Measurements from ENCODE around the gene SLC25A43. TPM values are rescaled to one million over a fixed set of nuclear protein-coding genes. Genes with fewer than 3 reads are reported as not detected.
"Not testable (repeated sequence)": the region's sequence is repeated elsewhere in the genome, so short reads cannot be mapped to it uniquely, and the experiment has no call there.

Gene SLC25A43
- total and polyA plus RNA-seq, 8 donors: 0.58 to 36.2 (median 9.7) TPM

GRCh38 chrX:119489212-119490074 lies 90.3 kb downstream of the SLC25A43 start:
- WGBS, 5 donors: 74 to 82% (median 76%) methylated on average over 13 of the region's 13 CpGs
- DNase-seq: no peak
- intact Hi-C loops (cut with DNase I; ENCODE audit: low total_unique reads): no loop called here

GRCh38 chrX:119492463-119492862 lies 93.3 kb downstream of the SLC25A43 start:
- no peak overlapping the region for H3K27ac ChIP-seq
- H3K36me3 ChIP-seq: no peaks in the 10 kb centered on the region
- TF ChIP-seq CTCF (IDR thresholded peaks at IDR 0.05): no peak
- no peak for TF ChIP-seq EP300 (IDR thresholded peaks at IDR 0.05)
- no peak for TF ChIP-seq POLR2A (IDR thresholded peaks at IDR 0.05)
- no peak for TF ChIP-seq POLR2AphosphoS5 (IDR thresholded peaks at IDR 0.05)
- no peak overlapping the region for H3K4me3 ChIP-seq
- intact Hi-C loops (cut with DNase I; ENCODE audit: low total_unique reads): no loop called here
- no peak for DNase-seq
- H3K4me1 ChIP-seq: no peaks in the 10 kb centered on the region
- H3K27me3 ChIP-seq: no peaks in the 10 kb centered on the region
- H3K9me3 ChIP-seq: no peaks in the 10 kb centered on the region
- WGBS, 5 donors: 62 to 88% (median 82%) methylated on average over 2 of the region's 2 CpGs

More at GRCh38 chrX:119489212-119490074, 90.3 kb downstream of the SLC25A43 start:
- Histone ChIP-seq H3K4me1 (no peaks in the 10 kb centered on the region), H3K36me3 (no peaks in the 10 kb centered on the region), H3K4me3 (no peak overlapping the region), H3K9me3 (no peaks in the 10 kb centered on the region), H3K27me3 (no peaks in the 10 kb centered on the region), H3K27ac (no peak overlapping the region)
- TF ChIP-seq POLR2A (IDR thresholded peaks at IDR 0.05): no peak
- no peak for TF ChIP-seq POLR2AphosphoS5 (IDR thresholded peaks at IDR 0.05)
- TF ChIP-seq CTCF (IDR thresholded peaks at IDR 0.05): no peak
- no peak for TF ChIP-seq EP300 (IDR thresholded peaks at IDR 0.05)

GRCh38 chrX:119493851-119494495 lies 94.8 kb downstream of the SLC25A43 start:
- H3K4me3 ChIP-seq; H3K27me3 ChIP-seq; H3K36me3 ChIP-seq; DNase-seq; H3K4me1 ChIP-seq; H3K9me3 ChIP-seq; intact Hi-C loops (cut with DNase I; ENCODE audit: low total_unique reads): not testable (repeated sequence)
- peak overlapping the region; percentile 30 to 73 (median 53) for H3K27ac ChIP-seq
- 71 to 90% (median 80%) methylated on average over 10 of the region's 10 CpGs for WGBS, 5 donors

- H3K27me3 ChIP-seq: no peaks in the 10 kb centered on the region
- H3K9me3 ChIP-seq: no peaks in the 10 kb centered on the region
- WGBS, 5 donors: 54 to 77% (median 62%) methylated on average over 6 to 10 of the region's 10 CpGs
- H3K36me3 ChIP-seq: no peaks in the 10 kb centered on the region
- intact Hi-C loops (cut with DNase I; ENCODE audit: low total_unique reads): no loop called here
- TF ChIP-seq EP300 (IDR thresholded peaks at IDR 0.05): no peak
- no peak for TF ChIP-seq POLR2AphosphoS5 (IDR thresholded peaks at IDR 0.05)
- TF ChIP-seq POLR2A (IDR thresholded peaks at IDR 0.05): no peak
- no peak for TF ChIP-seq CTCF (IDR thresholded peaks at IDR 0.05)
- H3K4me3 ChIP-seq: no peak overlapping the region
- no peaks in the 10 kb centered on the region for H3K4me1 ChIP-seq
- DNase-seq: no peak
- H3K27ac ChIP-seq: peak overlapping the region; percentile 18 to 53 (median 37)
These were observed 96.9 kb downstream of the SLC25A43 start for GRCh38 chrX:119495734-119496726.

Measured in stomach (tissue), 9 donors.